GM18502 (cell line): ENCODE measurements around the gene EIF4EBP3.

Source experiments
- ATAC-seq: cut with Tn5 transposase; IDR thresholded peaks from one replicate; pipeline ENCODE4 v1.9.1; 2021; ENCODE audit warnings: mild to moderate bottlenecking; ENCODE audit not compliant: unreplicated experiment, poor library complexity

Gene EIF4EBP3

DNA sequence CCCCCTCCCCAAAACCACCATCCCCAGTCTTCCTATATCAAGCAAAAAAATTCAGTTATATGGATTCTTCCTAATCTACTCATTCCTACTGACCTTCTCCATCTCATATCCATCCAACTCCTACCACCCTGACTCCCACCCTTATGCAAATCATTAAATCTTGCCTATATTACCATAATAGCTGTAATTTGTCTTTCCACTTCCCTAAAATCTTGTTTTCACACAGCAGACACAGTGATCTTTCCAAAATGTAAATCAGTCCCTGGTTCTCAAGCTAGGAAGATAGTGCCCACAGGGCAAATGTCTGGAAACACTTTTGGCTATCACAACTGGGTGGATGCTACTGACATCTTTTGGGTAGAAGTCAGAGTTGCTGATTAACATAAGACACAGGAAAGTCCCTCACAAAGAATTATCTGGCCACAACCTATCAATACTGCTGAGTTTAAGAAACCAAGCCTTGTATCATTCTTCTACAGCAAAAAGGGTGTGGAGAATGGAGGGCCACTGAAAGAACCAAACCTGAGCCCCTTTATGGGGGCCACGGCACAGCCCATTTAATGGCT is 8.4 kb downstream of the EIF4EBP3 start:
- no peak for ATAC-seq

DNA sequence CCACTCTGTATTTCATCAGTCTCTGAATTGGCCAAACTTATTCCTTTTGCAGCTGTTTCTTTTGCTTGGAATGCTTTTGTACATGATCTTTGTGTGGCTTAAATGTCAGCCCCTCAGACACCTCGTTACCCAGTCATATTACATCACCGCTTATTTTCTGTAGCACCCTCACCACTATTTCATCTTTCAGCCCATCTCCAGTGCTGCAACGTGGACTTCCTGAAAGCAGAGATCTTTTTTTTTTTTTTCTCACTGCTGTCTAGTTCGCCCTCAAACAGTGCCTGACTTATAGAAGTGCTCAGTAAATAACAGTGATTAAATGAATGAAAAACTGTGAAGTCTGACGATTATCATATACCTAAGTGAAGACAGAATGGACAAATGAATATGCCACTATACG is 9.0 kb downstream of the EIF4EBP3 start:
- ATAC-seq: no peak

DNA sequence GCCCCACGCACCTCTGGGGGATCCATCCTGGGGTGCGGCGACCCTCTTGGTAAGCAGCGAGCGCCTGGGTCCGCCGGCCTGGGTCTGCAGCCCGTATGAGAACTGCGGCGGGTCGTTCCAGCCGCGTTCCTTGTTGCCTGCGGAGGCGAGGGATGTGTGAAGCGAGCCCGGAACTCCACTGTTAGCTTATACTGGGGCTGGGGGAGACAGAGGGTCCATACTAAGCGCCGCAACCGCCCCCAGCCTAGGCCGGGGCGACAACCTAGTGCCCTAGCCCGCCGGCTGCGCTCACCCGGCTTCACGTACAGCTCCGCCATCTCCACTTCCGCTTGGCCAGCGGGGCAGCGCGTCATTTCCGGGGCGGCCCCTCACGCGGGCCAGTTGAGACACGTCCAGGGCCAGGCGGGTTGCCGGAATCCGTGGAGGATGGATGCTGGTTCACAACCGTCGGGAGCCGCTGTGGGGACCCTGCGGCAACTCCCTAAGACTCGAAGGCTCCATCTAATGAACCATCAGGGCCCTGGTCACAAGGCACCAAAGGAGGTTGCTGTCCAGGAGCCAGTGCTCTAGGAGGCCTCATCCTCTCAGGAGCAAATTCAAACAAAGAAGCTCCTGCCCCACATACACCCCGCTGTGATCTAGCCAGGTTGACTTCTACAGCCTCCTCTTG is 9.8 kb downstream of the EIF4EBP3 start, which contains the start of gene SRA1:
SRA1 (minus strand) TSS at position 338 of the 670 bp plus-strand sequence; CDS start at position 317, 21 bp downstream.
- peak; percentile 93 for ATAC-seq

DNA sequence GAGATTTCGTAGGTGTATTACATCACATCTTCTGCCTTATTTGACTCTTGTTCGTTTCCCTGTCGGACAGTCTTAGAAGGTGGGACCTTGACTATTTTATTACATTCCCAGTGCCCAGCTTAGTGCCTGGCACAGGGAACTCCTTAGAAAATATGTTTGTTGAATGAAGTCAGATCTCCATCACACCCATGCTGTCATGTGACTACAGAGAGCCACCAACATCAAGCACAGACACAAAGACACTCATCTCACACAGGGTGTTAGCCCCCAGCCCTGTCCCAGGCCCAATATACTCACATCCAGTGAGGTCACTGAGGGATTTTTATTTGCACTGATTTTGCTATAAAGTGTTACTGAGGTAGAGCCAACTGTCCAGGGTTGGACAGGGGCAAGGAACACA is 10.5 kb downstream of the EIF4EBP3 start:
- ATAC-seq: no peak

DNA sequence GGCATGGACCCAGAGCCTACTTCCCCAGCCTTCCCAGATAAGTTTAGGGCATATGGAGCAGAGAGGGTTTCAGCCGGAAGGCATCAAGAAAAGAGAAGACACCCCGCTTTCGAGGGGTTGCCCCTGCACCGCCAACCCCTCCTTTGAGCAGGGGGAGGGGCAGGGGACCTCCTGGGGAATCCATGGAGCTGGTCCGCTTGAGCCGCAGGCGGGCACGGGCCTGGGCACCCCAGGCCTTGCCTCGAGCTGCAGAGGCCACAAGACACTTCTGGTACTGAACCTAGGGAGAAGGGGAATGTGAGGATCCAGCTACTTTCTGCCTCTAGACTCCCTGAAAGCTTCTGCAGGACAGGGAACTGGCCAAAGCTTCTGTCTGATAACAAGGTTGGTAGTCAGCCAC is 11.1 kb downstream of the EIF4EBP3 start:
- no peak for ATAC-seq

DNA sequence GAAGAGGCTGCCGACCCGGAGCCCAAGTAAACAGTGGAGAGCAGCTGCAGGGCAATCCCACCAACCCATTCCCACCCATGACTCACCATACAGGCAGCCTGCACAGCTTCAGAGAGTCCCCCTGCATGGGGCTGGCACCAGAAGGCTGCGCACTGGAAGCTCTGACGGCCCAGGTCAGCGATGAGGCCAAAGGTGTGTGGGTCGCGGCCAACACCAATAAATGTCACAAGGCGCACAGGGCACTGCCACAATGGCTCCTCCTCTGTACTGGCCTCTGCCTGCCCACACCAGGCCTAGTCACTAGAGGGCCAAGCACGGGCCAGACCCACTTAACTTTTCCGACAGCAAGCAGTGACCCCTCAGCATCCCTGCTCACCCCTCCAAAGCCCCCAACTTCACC is 12.8 kb downstream of the EIF4EBP3 start:
- ATAC-seq: no peak

DNA sequence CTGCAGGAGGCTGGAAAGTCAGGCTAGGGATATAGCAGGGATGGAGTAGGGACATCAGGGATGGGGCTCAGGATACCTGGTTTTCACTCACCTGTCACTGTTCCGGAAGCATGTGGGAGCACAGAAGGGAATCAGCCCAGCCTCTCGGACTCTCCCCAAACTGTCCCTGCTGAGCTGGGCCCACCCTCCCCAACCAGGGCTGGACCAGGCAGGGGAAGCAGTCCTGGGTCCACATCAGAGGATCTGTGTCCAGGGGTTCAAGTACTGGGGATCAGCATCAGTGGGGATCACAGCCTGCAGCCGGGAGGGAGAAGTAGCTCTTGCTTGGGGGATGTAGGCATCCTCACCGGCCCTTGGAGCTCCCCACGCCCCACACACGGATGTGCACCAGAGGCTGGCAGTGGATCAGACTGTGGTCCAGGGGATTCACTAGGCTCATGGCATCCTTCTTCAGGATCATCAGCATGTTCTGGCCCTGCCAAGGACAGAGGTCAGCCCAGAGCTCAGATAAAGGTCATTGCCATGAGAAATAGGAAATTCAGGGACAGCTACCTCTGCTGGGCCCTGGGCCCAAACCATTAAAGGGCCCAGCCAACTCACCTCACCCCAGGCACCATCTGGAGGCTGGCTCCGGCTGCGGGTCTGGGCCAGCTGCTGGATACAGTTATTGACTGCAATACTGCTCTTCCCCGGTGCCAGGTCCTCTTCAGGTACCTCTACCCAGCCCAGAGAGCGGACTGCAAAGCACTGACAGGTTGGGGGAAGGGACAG is 14.5 kb downstream of the EIF4EBP3 start:
- no peak for ATAC-seq

DNA sequence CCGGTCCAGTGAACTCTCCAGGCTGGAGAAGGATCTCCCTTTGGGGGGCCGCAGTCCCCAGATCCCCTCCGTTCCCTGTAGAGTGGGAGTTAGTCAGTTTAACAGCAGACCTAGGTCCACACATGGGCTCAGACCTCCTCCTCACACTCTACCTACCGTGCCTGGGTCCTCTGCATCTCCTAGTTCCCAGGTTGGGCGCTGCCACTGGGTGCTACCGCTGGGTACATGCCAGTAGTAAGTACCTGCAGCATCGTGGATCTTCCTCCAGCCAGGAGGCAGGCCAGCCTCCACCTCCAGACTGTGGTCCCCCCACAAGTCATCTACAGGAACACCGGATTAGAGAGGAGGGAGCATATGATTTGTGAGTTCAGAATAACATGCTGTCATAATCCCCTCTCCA is 16.1 kb downstream of the EIF4EBP3 start:
- no peak for ATAC-seq

DNA sequence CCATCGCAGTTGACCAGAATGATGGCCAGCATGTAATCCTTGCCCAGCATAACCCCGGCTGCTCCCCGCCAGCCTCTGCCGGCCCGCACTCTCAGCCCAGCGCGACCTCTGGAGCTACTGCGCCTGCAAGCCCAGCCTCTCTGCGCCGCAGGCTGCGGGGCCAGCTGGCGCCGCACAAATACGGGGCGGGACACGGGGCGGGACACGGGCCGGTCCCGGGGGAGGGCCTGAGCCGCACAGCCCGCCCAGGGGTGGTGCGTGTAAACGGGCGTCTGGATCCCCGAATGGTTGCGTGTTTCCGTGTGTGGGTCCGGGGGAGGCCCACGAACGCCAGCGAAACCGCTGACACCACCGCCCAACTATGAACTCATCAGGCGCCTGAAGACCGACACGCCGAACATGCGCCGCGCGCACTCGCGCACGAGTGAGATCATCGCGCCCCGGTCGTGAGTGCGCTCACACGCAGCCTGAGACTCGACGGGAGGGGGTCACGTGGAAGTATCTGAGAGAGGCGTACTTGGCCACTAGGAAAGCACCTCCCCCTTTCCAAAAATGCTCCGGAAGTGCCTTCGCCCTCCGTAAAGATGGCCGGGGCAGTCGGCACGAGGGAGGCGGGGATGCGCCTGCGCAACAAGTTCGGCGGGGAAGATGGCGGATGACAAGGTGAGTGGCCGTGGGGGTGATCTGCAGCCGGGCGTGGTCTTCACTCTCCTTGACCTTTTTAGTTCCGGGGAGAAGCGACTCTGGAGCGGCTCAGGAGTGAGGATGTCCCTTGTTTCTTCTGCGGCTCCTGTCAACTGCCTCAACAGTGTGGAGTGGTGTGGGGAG is 16.9 kb downstream of the EIF4EBP3 start, which contains the start of the genes APBB3 and SLC35A4:
APBB3 (minus strand) TSS at position 403 of the 828 bp plus-strand sequence; CDS start at position 50, 353 bp downstream.
SLC35A4 (plus strand) TSS at position 633 of the 828 bp plus-strand sequence. CDS start 2,342 bp downstream, outside the sequence.
- ATAC-seq: peak; percentile 88

DNA sequence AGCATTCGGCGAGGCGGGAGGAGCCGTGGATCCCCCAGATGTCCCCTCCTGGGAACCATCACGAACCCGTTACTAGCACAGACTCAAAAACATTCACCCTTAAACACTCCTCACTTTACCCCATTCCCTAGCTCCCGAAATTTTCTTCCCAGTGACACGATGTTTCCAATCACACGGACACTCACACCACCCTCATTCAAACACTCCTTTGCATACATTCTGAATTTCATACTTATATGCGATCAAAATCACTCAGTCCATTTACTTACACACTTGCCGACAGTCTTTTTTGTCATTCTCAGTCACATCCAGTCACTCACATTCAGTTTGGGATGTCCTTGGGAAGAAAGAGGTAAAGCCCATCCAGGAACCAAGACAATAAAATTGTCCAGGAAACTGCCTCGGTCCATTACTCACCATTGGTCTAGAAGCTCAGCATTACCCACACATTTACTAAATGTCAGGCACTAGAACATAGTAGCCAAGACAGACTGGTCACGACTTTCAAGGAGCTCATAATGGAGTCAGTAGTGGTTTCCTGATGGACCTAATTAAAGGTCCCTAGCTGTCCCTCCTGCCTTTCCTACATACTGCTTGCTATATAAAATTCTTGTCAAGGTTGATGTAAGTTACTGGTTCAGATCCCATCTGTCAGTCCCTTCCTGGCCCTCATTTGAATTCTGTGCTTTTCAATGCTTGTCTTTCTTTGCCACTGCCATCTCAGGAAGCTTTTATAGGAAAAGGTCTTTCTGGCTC is 17.7 kb downstream of the EIF4EBP3 start:
- ATAC-seq: peak; percentile 3

DNA sequence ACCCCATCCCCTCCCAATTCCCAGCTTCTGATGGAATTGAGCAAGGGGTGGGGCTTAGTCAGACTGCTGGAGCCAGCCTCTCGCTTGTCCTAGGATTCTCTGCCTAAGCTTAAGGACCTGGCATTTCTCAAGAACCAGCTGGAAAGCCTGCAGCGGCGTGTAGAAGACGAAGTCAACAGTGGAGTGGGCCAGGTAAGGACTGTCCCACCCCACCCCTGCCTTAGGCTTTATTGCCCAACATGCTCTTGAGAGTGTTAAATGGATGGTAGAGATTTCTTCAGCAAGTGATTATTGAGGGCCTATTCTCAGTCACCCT is 18.3 kb downstream of the EIF4EBP3 start:
- no peak for ATAC-seq

DNA sequence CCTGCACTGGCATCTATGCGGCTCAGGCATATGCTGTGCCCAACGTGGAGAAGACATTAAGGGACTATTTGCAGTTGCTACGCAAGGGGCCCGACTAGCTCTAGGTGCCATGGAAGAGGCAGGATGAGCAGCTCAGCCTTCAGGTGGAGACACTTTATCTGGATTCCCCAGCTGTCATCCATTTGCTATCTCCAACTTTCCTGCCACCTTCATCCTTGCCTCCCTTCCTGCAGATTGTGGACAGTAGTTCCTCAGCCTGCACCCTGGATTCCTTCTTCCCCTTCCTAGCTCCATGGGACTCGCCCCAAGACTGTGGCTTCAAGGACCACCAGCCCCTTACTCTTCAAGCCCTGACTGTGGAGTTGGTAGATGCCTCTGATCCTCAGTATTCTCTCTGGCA is 19.2 kb downstream of the EIF4EBP3 start:
- no peak for ATAC-seq

DNA sequence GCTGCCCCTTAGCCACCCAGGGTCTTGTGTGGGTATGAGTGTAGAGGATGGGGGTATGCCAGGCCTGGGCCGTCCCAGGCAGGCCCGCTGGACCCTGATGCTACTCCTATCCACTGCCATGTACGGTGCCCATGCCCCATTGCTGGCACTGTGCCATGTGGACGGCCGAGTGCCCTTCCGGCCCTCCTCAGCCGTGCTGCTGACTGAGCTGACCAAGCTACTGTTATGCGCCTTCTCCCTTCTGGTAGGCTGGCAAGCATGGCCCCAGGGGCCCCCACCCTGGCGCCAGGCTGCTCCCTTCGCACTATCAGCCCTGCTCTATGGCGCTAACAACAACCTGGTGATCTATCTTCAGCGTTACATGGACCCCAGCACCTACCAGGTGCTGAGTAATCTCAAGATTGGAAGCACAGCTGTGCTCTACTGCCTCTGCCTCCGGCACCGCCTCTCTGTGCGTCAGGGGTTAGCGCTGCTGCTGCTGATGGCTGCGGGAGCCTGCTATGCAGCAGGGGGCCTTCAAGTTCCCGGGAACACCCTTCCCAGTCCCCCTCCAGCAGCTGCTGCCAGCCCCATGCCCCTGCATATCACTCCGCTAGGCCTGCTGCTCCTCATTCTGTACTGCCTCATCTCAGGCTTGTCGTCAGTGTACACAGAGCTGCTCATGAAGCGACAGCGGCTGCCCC is 19.8 kb downstream of the EIF4EBP3 start:
- ATAC-seq: no peak

DNA sequence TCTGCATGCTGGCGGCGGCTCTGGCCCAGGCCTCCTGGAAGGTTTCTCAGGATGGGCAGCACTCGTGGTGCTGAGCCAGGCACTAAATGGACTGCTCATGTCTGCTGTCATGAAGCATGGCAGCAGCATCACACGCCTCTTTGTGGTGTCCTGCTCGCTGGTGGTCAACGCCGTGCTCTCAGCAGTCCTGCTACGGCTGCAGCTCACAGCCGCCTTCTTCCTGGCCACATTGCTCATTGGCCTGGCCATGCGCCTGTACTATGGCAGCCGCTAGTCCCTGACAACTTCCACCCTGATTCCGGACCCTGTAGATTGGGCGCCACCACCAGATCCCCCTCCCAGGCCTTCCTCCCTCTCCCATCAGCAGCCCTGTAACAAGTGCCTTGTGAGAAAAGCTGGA is 20.4 kb downstream of the EIF4EBP3 start:
- no peak for ATAC-seq

DNA sequence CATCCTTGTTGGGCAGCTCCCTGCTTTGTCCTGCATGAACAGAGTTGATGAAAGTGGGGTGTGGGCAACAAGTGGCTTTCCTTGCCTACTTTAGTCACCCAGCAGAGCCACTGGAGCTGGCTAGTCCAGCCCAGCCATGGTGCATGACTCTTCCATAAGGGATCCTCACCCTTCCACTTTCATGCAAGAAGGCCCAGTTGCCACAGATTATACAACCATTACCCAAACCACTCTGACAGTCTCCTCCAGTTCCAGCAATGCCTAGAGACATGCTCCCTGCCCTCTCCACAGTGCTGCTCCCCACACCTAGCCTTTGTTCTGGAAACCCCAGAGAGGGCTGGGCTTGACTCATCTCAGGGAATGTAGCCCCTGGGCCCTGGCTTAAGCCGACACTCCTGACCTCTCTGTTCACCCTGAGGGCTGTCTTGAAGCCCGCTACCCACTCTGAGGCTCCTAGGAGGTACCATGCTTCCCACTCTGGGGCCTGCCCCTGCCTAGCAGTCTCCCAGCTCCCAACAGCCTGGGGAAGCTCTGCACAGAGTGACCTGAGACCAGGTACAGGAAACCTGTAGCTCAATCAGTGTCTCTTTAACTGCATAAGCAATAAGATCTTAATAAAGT is 21.1 kb downstream of the EIF4EBP3 start:
- ATAC-seq: no peak

DNA sequence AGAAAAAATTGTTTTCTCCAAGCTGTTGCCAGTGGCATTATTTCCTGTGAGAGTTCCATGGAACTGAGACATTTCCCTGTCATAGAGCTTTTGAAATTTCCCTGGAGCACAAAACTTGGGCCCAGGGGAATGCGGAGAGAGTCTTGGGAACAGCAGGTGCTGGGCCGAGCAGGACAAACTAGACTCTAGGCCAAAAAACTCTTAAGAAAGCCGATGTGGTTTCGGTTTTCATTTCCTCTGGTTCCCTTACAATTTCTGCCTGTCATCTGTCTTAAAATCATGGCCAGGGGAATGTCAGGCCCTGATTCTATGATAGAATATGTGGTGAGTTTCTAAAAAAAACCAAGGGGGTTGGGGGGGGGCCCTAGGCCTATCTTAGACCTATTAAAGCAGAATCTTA is 21.7 kb downstream of the EIF4EBP3 start:
- ATAC-seq: peak; percentile 29

DNA sequence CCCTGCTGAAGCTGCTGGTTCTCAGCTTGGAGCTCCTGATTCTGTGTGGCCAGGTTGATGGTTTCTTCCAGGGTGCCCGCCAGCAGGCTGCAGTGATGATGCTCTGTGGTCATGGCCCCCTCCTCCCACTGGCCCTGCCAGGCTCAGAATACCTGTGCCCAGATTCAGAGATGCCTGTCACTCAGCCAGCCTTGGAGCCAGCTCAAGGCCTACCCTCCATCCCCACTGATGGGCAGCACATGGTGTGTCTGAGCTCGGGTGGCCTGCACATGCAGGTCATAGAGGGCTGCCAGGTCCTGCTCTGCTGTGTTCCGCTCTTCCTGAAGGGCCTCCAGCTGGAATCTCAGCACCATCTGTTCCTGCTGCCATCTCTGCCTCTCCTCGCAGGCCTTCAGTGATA is 22.6 kb downstream of the EIF4EBP3 start:
- no peak for ATAC-seq

DNA sequence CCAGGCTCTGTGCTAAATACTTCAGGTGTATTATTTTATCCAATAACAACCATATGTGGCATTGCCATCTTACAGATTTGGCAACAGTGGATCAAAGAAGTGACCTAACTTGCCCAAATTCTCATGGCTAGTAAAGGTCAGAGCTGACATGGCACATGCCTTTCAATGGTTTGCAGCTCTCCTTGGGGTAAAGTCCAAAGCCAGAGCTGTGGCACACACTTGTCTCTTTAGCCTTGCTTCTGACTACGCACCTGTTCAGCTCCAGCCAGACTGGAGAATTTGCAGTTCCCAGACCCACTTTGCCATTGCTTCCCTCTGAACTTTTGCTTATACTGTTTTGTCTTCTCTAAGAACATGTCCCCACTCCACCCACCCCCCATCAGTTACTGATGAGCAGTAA is 23.0 kb downstream of the EIF4EBP3 start:
- ATAC-seq: no peak

DNA sequence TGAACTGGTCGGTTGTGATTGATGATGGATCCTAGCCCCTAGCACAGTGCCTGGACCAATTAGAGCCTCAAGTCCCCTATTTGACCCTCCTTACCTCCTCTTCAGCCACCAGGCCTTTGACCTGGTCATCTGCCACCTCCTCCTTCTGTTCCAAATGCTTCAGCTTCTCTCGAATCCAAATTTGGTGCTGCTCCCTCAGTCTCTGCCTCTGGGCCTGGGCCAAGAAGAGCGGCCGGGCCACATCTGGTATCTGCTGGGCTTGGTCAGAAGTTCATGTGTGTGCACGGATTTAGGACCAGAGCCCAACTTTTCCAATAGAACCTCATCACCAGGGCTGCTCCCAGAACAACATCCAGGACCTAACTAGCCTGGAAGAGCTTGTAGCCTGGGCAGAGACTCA is 23.6 kb downstream of the EIF4EBP3 start:
- no peak for ATAC-seq
